Osteocyte (in vitro differentiated cells): ENCODE measurements around the gene BRCC3. TPM values are rescaled to one million over a fixed set of nuclear protein-coding genes. Genes with fewer than 3 reads are reported as not detected.

ENCODE experiments used
- total RNA-seq: library from RNA; stranded (reverse); gene quantifications from 2 replicates; pipeline ENCODE4 v1.2.1, GENCODE V29; 2021

BRCC3 gene
- total RNA-seq, 1 donor from 2014 or later = 15.3 TPM

Other genes with a start within 250 kb of the BRCC3 start
- not detected in 2 replicates for gene SMIM9, start 236.8 kb upstream of the BRCC3 start, total RNA-seq
- gene F8A1, start 185.2 kb upstream of the BRCC3 start, total RNA-seq = 26.5 and 27.9 TPM in 2 replicates
- gene F8, start 48.8 kb upstream of the BRCC3 start, total RNA-seq = 1.9 and 2.2 TPM in 2 replicates
- gene FUNDC2, start 44.7 kb upstream of the BRCC3 start, total RNA-seq = 58.6 and 65.1 TPM in 2 replicates
- gene CMC4, start 372 bp upstream of the BRCC3 start, total RNA-seq = 6.9 and 10.6 TPM in 2 replicates
- gene MTCP1, start 372 bp upstream of the BRCC3 start, total RNA-seq = 17.8 and 24.4 TPM in 2 replicates
- 34.8 and 41.2 TPM in 2 replicates for gene VBP1, start 145.0 kb downstream of the BRCC3 start, total RNA-seq
- 2.6 and 3.0 TPM in 2 replicates for gene RAB39B, start 193.0 kb downstream of the BRCC3 start, total RNA-seq